ENCODE results near the gene SDK1. TPM values are rescaled to one million over a fixed set of nuclear protein-coding genes. Genes with fewer than 3 reads are reported as not detected.

Gene SDK1
- total and polyA plus RNA-seq, 2 experiments from 2014 or later: 2.1 to 10.0 TPM

DNA sequence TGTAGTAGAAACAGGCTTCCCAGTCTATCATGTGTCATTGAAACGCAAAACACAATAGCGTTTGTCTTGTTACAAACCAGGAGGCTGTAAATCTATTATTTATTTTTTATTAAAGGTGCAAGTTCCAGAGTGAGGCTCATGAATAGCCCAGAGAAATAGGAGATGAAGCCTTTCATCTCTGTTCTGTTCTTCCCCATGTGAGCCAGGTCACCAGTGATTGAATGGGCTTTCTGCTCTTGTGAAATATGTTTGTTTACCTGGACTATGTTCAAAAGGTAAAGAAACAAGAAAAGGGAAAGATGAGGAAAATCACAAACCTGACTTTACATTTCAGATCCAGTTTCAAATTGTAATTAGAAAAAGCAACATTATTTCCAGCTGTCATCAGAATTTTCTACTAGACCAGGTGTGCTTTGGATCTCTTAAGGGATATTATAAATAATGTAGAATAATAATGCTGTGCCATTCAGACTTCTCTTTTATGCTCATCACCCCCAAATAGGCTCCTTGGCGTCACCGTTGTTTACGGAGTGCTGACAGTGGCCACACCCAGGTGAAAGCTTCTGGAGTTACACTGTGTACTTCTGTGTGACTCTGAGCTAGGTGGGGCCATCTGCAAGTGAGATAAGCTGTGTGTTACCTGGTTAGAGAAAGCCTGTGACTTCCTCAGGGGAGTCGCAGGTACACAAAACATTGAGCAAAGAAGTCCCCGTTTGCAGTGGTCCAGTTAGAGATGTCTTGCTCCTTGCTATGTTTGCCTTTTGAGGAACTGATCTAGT is 274.9 kb downstream of the SDK1 start (continued):
- no peak for TF ChIP-seq ZNF462 (CRISPR knock-in tag; IDR thresholded peaks at IDR 0.05)
- no peak for TF ChIP-seq EZH2phosphoT487 (IDR thresholded peaks at IDR 0.05; ENCODE audit: unreplicated experiment)
- no peak for TF ChIP-seq CREB1 (CRISPR knock-in tag; IDR thresholded peaks at IDR 0.05; ENCODE audit: low read depth)
- TF ChIP-seq ETS1 (IDR thresholded peaks at IDR 0.05): no peak
- no peak for TF ChIP-seq CTCF (conservative IDR thresholded peaks at IDR 0.05; ENCODE audit: low read depth in 2 of 2)
- no peak for TF ChIP-seq POLR2AphosphoS5 (IDR thresholded peaks at IDR 0.05; ENCODE audit: low read depth)
- TF ChIP-seq ZNF331 (CRISPR knock-in tag; IDR thresholded peaks at IDR 0.05; ENCODE audit: low read depth): no peak
- TF ChIP-seq EZH2 (IDR thresholded peaks at IDR 0.05; ENCODE audit: low read depth, unreplicated experiment): no peak

Data from GM23338 (cell line).